NOMO-1 treated with dmso at 0.1 percent for 144 hours (cell line): Measurements from ENCODE around the gene SURF2.
A peak's percentile ranks its signal among the peaks of the same experiment; 100 is the strongest.

Experiments used
- DNase-seq: peaks from one replicate; lab custom pipeline; 2025; ENCODE audit not compliant: unreplicated experiment; lab: John Stamatoyannopoulos, UW

SURF2 gene

DNA sequence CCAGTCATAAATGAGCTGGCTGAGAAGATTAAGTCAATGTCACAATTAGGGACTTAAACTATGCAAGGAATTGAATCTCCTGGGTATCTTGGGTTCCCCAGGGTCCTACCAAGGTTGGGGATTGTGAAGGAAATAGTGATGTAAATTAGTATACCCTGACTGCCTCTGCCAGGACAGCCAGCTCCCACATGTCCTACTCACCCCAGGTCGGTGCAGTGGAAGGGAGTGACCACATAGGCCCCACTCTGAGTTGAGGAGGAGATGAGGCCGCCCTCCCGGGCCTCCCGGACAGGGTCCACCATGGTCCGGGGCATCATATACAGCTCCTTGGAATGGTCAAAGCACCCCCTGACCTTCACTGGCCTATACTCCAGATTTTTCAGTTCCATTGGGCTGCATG lies 2.8 kb upstream of the SURF2 start:
- no peak for DNase-seq

GRCh38 chr9:133354766-133355165 lies 1.6 kb upstream of the SURF2 start:
- DNase-seq, result peak; percentile 69

DNA sequence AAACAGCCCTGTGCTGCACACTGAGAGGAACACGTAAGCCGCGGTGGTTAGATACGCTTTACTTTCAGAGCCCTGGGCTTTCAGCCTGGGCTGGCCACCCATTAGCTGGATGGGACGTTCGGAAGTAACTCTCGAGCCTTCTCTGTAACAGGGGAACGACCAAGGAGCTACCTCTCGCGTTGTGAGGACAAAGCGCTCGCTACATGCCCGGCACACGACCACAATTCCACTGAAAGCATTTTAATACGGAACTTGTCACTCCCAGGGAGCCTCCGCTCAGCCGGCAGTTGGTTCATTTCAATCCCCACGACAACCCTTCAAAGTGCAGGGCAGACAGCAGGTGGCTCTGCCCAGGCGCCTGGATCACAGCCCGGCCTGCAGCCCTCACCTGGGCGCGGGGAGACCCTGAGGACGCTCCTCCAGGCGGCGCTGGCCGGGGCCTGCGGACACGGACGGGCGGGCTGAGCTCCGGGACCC lies 431 bp upstream of the SURF2 start:
- peak; percentile 13 for DNase-seq

GRCh38 chr9:133357656-133358055 lies 1.3 kb downstream of the SURF2 start:
- no peak for DNase-seq

- no peak for DNase-seq
Measured at GRCh38 chr9:133359399-133360175, 3.2 kb downstream of the SURF2 start.

GRCh38 chr9:133360400-133361393 lies 4.3 kb downstream of the SURF2 start:
- no peak for DNase-seq

- no peak for DNase-seq
Measured at GRCh38 chr9:133361507-133362092, 5.2 kb downstream of the SURF2 start.

GRCh38 chr9:133362359-133363044 lies 6.2 kb downstream of the SURF2 start:
- DNase-seq, result no peak

DNA sequence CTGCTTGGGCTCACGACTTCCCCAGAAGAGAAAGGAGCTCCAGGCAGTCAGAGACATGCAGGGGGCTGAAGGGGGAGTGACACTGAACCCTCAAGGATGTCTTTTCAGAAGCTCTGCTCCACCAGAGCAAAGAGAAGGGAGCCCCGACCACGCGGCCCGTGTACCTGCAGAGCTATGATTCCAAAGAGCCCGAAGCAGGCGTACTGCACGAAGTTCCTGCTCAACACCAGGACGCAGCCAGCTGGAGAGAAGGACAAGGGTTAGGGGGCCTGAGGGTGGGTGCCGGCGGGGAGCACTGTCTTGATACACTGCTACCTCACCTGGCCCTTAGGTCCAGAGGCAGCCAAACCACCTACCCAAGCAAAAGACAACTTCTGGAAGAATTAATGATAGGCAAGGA lies 10.1 kb downstream of the SURF2 start:
- no peak for DNase-seq

DNA sequence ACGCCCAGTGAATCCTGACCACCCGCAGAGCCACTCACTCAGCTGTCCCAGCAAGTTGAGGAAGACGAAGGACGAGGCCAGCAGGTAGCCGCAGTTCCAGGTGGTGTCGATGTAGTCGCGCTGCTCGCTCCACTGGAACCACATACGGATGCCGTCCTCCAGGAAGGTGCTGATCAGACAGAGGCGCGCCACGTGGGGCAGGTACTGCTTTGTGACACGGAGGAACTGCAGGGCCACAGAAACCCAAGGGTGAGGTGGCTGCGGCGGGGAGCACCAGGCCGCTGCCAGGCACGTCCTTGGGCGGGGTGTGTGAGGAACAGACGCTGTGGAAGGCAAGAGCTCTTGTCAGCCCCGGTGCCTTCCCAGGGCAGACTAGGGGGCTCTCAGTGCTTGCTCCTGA lies 10.9 kb downstream of the SURF2 start:
- no peak for DNase-seq

DNA sequence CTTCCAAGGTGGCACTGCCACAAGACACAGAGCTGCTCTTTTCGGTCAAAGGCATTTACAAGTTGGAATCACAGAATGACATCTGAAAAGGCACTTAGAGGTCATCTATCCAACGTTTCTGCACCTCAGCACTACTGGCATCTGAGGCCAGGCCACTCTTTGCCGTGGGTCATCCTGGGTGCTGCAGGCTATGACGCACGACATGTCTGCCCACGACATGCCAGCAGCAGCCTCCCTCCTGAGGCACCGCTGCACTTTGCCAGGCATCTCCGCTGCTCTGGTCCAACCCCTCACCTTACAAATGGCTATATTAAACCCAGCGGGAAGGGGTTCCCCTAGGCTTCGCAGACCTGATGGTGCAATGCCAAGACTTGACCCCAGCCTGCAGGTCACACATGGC lies 11.4 kb downstream of the SURF2 start:
- no peak for DNase-seq

GRCh38 chr9:133368249-133368881 lies 12.0 kb downstream of the SURF2 start:
- no peak for DNase-seq

- DNase-seq, result no peak
Measured at GRCh38 chr9:133369422-133369821, 13.1 kb downstream of the SURF2 start.

DNA sequence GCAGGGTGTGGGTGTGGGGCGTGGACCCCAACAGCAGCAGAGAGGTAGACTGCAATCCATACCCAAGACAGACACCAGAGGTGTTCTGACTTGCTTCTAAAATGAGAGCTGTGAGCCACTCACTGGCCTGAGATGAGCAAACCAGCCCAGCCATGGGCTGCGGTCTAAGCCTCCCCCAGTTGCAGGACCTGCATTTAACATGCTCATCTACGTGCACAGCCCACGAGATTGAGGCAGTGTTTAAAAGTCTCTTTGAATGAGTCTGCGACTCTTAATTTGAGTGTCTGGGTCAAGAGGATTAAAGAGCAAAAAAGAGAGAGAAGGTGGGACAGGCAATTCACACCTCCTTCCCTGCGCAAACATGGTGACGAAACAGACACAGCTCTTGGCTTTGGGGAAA lies 13.6 kb downstream of the SURF2 start:
- DNase-seq, result no peak

- no peak for DNase-seq
Measured at GRCh38 chr9:133370685-133371084, 14.3 kb downstream of the SURF2 start.

GRCh38 chr9:133371261-133371711 lies 14.9 kb downstream of the SURF2 start:
- DNase-seq, result no peak

DNA sequence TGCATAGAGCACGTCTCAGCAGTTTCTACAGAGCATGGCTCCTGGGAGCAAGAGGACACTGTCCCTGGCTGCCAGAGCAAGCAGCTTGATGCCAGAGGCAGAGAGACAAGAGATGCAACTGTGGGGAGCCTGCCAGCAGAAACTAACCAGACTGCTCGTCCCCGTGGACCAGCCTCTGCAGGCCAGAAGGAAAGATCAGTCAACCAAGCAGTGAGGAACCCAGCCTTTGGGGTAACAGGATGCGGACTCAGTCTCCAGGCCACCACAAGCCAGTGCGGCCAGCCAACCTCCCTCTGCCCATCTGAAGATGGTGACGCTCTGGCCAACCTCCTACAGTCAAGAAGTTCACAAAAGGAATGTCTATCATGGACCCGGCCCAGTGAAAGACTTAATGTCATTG lies 15.8 kb downstream of the SURF2 start:
- no peak for DNase-seq

- peak; percentile 34 for DNase-seq
Measured at GRCh38 chr9:133374612-133375115, 18.3 kb downstream of the SURF2 start.

DNA sequence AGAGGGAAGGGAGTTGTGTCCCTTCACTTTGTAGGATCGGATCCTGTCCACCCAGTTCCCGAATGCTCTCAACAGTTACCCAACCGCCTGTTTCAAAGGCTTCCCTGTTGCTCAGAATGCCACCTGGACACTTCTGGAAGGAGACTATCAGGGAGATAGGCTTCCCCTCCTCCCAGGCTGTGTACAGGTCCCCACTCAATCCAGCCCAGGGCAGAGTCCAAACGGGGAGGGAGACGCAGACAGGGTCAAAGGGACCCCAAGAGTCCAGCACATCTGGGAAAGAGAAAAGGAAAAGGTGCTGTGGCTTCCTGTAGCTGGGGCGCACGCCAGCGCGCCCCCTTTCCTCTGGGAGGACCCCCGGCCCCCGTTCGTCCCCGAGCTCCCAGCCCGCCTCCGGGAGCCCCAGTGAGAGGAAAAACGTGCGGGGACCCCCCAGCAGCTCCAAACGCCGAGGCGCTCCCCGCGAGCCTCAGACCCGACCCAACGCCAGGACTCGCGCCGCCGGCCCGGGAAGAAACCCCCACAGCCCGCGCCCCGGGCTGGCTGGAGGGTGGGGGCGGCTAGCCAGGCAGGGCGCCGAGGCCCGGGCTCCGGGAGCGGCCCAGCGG lies 18.9 kb downstream of the SURF2 start:
- no peak for DNase-seq
